ENCODE data around the gene MAP3K10.

DNA sequence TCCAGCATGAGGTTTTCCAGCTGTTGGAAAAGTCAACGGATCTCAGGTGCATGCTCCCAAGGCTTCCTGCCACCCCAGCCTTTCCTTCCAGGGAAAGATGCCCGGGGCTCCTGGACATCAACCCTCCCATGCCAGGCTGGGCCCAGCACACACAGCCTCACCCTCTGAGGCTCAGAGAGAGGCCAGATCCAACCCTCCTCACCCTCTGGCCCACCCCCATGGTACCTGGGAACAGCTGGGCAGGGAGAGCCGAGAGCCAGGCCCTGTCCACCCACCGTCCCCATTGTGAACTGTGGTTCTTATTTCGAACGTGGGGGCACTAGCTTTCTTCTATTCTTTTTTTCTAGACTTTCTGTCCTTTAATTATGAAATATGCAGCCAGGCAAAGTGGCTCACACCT, 45.1 kb downstream of the MAP3K10 start:
- TF ChIP-seq, protein P1, sequence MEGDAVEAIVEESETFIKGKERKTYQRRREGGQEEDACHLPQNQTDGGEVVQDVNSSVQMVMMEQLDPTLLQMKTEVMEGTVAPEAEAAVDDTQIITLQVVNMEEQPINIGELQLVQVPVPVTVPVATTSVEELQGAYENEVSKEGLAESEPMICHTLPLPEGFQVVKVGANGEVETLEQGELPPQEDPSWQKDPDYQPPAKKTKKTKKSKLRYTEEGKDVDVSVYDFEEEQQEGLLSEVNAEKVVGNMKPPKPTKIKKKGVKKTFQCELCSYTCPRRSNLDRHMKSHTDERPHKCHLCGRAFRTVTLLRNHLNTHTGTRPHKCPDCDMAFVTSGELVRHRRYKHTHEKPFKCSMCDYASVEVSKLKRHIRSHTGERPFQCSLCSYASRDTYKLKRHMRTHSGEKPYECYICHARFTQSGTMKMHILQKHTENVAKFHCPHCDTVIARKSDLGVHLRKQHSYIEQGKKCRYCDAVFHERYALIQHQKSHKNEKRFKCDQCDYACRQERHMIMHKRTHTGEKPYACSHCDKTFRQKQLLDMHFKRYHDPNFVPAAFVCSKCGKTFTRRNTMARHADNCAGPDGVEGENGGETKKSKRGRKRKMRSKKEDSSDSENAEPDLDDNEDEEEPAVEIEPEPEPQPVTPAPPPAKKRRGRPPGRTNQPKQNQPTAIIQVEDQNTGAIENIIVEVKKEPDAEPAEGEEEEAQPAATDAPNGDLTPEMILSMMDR (IDR thresholded peaks at IDR 0.05): no peak
- TF ChIP-seq POLR2AphosphoS5 (IDR thresholded peaks at IDR 0.05): no peak

Measured in prostate gland (tissue), 2 donors.